ENCODE measurements around the gene RPL27A.
A peak's percentile ranks its signal among the peaks of the same experiment; 100 is the strongest.

The RPL27A gene

DNA sequence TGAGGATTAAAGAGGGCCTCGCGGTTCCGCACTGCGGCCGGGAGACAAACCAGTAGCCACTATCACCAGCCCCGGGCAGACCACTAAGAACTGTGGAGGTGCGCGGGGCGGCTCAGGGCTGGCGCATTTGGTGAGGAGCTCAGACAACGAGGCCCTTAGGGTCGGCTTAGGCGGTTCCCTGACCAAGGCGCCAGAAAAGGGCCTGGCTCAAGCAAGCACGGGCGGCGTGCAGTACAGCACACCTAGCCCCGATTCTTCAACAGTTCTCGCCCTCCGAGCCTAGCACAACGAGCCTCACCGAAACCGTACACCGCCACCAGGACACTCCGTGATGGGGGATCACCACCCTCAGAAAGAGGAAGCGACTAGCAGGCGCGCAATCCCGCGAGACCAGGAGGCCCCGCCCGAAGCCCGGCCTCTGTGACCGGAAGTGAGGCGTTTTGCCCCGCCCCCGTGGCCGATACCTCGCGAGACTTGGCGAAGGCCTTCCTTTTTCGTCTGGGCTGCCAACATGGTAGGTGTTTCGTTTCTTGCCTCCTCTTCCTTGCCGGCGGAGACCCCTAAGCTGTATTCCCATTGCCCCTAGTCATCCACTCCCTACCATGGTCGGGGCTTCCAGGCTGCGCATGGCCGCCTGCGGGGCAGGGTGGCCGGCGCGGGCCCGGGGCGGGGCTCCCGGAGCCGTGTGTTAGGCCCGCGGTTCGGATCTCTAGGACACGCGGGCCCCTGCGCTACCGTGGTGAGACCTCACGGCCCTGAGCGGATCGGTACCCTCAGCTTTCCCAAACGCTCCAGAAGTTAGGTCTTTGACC, at the start of gene RPL27A, which contains the start of gene TRIM66:
Gene RPL27A (plus strand): TSS at position 490 of the 812 bp plus-strand sequence. CDS start 22 bp downstream, at position 512.
Gene TRIM66 (minus strand): TSS at position 363 of the 812 bp plus-strand sequence. CDS start 10,391 bp downstream, outside the sequence.
- H3K4me3 ChIP-seq (ENCODE audit: low read depth, low read length): peak within 1 kb of the TSS; percentile 94
- ChIA-PET POLR2A (interaction anchor here (0.8 to 2.2 kb wide), 22 partner anchors 9 to 778 kb away, joined by 3 to 11 read pairs (median 4); partner anchors contain the start of gene ZNF143), CTCF (interaction anchor here (0.6 to 1.5 kb wide), 3 partner anchors 86 to 251 kb away, joined by 3 read pairs; no protein-coding TSS in a partner anchor)
- peak within 1 kb of the TSS; percentile 84 for H3K27ac ChIP-seq (ENCODE audit: extremely low read depth, low read depth, low read length)
- H3K36me3 ChIP-seq (ENCODE audit: control insufficient read depth in 2 of 2, insufficient read depth in 1 of 2, low read length in 2 of 2): peaks cover 3 to 61% of the 10 kb centered on the region in 2 experiments
- no peaks in the 10 kb centered on the region for H3K9me3 ChIP-seq (ENCODE audit: control insufficient read depth, insufficient read depth, low read depth, low read length)
- no peaks in the 10 kb centered on the region for H3K4me1 ChIP-seq (ENCODE audit: control insufficient read depth, insufficient read depth, low read length)
- no peak for TF ChIP-seq ZNF112 (tag by site-specific recombination; IDR thresholded peaks at IDR 0.05)
- TF ChIP-seq ZNF629 (tag by site-specific recombination; IDR thresholded peaks at IDR 0.05): peak; percentile 59; the same call in 1 of the 2 replicates
- TF ChIP-seq ZFP37 (tag by site-specific recombination; IDR thresholded peaks at IDR 0.05): 0 out of 2 replicates have a peak, but pooled peaks have one; percentile 17
- peak; percentile 93 for TF ChIP-seq GLIS2 (tag by site-specific recombination; IDR thresholded peaks at IDR 0.05)
- TF ChIP-seq, protein P1, sequence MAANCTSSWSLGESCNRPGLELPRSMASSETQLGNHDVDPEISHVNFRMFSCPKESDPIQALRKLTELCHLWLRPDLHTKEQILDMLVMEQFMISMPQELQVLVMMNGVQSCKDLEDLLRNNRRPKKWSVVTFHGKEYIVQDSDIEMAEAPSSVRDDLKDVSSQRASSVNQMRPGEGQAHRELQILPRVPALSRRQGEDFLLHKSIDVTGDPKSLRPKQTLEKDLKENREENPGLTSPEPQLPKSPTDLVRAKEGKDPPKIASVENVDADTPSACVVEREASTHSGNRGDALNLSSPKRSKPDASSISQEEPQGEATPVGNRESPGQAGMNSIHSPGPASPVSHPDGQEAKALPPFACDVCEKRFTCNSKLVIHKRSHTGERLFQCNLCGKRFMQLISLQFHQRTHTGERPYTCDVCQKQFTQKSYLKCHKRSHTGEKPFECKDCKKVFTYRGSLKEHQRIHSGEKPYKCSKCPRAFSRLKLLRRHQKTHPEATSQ (tag by site-specific recombination; IDR thresholded peaks at IDR 0.05): 0 out of 2 replicates have a peak, but pooled peaks have one; percentile 12
- peak; percentile 68 for TF ChIP-seq SP7 (tag by site-specific recombination; IDR thresholded peaks at IDR 0.05)
- TF ChIP-seq, protein P2, sequence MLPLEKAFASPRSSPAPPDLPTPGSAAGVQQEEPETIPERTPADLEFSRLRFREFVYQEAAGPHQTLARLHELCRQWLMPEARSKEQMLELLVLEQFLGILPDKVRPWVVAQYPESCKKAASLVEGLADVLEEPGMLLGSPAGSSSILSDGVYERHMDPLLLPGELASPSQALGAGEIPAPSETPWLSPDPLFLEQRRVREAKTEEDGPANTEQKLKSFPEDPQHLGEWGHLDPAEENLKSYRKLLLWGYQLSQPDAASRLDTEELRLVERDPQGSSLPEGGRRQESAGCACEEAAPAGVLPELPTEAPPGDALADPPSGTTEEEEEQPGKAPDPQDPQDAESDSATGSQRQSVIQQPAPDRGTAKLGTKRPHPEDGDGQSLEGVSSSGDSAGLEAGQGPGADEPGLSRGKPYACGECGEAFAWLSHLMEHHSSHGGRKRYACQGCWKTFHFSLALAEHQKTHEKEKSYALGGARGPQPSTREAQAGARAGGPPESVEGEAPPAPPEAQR (tag by site-specific recombination; IDR thresholded peaks at IDR 0.05): no peak
- TF ChIP-seq ZNF24 (tag by site-specific recombination; IDR thresholded peaks at IDR 0.05): peak; percentile 46; the same call in 1 of the 2 replicates
- peak; percentile 93 for TF ChIP-seq ZNF335 (tag by site-specific recombination; conservative IDR thresholded peaks at IDR 0.05)
- TF ChIP-seq, protein P3, sequence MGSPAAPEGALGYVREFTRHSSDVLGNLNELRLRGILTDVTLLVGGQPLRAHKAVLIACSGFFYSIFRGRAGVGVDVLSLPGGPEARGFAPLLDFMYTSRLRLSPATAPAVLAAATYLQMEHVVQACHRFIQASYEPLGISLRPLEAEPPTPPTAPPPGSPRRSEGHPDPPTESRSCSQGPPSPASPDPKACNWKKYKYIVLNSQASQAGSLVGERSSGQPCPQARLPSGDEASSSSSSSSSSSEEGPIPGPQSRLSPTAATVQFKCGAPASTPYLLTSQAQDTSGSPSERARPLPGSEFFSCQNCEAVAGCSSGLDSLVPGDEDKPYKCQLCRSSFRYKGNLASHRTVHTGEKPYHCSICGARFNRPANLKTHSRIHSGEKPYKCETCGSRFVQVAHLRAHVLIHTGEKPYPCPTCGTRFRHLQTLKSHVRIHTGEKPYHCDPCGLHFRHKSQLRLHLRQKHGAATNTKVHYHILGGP (tag by site-specific recombination; IDR thresholded peaks at IDR 0.05): no peak
- TF ChIP-seq ZNF175 (tag by site-specific recombination; IDR thresholded peaks at IDR 0.05): no peak
- TF ChIP-seq, protein P4, sequence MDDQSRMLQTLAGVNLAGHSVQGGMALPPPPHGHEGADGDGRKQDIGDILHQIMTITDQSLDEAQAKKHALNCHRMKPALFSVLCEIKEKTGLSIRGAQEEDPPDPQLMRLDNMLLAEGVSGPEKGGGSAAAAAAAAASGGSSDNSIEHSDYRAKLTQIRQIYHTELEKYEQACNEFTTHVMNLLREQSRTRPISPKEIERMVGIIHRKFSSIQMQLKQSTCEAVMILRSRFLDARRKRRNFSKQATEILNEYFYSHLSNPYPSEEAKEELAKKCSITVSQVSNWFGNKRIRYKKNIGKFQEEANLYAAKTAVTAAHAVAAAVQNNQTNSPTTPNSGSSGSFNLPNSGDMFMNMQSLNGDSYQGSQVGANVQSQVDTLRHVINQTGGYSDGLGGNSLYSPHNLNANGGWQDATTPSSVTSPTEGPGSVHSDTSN (CRISPR knock-in tag; IDR thresholded peaks at IDR 0.05): peak; percentile 57; the same call in 1 of the 2 replicates
- no peak for TF ChIP-seq ZNF433 (tag by site-specific recombination; IDR thresholded peaks at IDR 0.05; ENCODE audit: low read depth)
- peak; percentile 52; the same call in 1 of the 2 replicates for TF ChIP-seq ZSCAN16 (tag by site-specific recombination; IDR thresholded peaks at IDR 0.05)
- TF ChIP-seq ZNF776 (tag by site-specific recombination; IDR thresholded peaks at IDR 0.05; ENCODE audit: borderline replicate concordance): no peak
- no peak for TF ChIP-seq SCRT1 (tag by site-specific recombination; IDR thresholded peaks at IDR 0.05; ENCODE audit: borderline replicate concordance)
- TF ChIP-seq, protein P5, sequence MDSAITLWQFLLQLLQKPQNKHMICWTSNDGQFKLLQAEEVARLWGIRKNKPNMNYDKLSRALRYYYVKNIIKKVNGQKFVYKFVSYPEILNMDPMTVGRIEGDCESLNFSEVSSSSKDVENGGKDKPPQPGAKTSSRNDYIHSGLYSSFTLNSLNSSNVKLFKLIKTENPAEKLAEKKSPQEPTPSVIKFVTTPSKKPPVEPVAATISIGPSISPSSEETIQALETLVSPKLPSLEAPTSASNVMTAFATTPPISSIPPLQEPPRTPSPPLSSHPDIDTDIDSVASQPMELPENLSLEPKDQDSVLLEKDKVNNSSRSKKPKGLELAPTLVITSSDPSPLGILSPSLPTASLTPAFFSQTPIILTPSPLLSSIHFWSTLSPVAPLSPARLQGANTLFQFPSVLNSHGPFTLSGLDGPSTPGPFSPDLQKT (IDR thresholded peaks at IDR 0.05; ENCODE audit: borderline replicate concordance, low read depth, low read length): 0 out of 2 replicates have a peak, but pooled peaks have one; percentile 61
- TF ChIP-seq, protein P6, sequence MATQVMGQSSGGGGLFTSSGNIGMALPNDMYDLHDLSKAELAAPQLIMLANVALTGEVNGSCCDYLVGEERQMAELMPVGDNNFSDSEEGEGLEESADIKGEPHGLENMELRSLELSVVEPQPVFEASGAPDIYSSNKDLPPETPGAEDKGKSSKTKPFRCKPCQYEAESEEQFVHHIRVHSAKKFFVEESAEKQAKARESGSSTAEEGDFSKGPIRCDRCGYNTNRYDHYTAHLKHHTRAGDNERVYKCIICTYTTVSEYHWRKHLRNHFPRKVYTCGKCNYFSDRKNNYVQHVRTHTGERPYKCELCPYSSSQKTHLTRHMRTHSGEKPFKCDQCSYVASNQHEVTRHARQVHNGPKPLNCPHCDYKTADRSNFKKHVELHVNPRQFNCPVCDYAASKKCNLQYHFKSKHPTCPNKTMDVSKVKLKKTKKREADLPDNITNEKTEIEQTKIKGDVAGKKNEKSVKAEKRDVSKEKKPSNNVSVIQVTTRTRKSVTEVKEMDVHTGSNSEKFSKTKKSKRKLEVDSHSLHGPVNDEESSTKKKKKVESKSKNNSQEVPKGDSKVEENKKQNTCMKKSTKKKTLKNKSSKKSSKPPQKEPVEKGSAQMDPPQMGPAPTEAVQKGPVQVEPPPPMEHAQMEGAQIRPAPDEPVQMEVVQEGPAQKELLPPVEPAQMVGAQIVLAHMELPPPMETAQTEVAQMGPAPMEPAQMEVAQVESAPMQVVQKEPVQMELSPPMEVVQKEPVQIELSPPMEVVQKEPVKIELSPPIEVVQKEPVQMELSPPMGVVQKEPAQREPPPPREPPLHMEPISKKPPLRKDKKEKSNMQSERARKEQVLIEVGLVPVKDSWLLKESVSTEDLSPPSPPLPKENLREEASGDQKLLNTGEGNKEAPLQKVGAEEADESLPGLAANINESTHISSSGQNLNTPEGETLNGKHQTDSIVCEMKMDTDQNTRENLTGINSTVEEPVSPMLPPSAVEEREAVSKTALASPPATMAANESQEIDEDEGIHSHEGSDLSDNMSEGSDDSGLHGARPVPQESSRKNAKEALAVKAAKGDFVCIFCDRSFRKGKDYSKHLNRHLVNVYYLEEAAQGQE (tag by site-specific recombination; IDR thresholded peaks at IDR 0.05): no peak
- TF ChIP-seq, protein P7, sequence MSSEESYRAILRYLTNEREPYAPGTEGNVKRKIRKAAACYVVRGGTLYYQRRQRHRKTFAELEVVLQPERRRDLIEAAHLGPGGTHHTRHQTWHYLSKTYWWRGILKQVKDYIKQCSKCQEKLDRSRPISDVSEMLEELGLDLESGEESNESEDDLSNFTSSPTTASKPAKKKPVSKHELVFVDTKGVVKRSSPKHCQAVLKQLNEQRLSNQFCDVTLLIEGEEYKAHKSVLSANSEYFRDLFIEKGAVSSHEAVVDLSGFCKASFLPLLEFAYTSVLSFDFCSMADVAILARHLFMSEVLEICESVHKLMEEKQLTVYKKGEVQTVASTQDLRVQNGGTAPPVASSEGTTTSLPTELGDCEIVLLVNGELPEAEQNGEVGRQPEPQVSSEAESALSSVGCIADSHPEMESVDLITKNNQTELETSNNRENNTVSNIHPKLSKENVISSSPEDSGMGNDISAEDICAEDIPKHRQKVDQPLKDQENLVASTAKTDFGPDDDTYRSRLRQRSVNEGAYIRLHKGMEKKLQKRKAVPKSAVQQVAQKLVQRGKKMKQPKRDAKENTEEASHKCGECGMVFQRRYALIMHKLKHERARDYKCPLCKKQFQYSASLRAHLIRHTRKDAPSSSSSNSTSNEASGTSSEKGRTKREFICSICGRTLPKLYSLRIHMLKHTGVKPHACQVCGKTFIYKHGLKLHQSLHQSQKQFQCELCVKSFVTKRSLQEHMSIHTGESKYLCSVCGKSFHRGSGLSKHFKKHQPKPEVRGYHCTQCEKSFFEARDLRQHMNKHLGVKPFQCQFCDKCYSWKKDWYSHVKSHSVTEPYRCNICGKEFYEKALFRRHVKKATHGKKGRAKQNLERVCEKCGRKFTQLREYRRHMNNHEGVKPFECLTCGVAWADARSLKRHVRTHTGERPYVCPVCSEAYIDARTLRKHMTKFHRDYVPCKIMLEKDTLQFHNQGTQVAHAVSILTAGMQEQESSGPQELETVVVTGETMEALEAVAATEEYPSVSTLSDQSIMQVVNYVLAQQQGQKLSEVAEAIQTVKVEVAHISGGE (tag by site-specific recombination; conservative IDR thresholded peaks at IDR 0.05; ENCODE audit: low read depth): peak; percentile 68
- peak; percentile 87 for TF ChIP-seq MZF1 (tag by site-specific recombination; IDR thresholded peaks at IDR 0.05; ENCODE audit: borderline replicate concordance)
- no peak for TF ChIP-seq ZNF121 (tag by site-specific recombination; IDR thresholded peaks at IDR 0.05)
- TF ChIP-seq ZNF2 (tag by site-specific recombination; IDR thresholded peaks at IDR 0.05): peak; percentile 61; the same call in 1 of the 2 replicates
